Jurkat, Clone E6-1 (cell line): ENCODE results near the gene DALRD3.

Experiments used
- DNase-seq: peaks from one replicate; pipeline ENCODE4 v3.0.0-alpha.2; 2011; ENCODE audit warnings: low read depth, low spot score
- H3K4me3 ChIP-seq: 2 replicates; pipeline ENCODE4 v1.5.1; 2011; ENCODE audit warnings: mild to moderate bottlenecking, low read length, control low read depth, moderate library complexity

DALRD3 gene

DNA sequence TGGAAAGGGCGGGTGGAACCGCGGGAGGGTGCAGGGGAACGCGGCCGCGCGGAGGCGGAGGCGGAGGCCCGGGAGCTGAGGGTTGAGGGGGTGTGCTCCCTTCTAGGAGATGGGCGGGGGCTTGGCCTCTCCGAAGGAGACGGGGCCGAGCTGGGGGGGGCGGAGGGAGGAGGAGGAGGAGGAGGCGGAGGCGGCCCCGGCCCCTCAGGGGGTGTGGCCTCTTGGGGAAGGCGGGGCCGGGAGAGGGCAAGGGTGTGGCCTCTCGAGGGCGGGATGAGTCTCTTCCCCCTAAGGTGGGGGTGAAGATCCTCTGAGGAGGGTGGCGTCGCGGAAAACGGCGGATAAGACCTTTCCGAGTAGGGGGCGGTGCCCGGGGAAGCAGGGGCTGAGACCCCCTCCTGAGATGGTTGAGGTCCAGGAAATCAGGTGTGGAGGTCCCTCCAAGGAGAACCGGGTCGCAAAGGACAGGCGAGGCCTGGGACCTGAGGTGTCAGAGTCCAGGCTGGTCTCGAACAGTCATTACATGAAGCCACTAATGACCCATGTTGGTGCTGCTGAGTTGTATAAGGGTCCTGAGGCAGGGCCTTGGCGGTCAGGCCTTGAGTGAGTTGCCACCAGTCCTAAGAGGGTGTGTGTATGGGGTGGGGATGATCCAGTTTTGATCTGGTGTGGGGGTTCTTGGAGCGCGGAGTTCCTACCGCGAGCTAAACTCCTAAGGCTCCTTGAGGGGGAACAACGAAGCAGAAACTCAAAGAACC lies 10.4 kb downstream of the DALRD3 start:
- H3K4me3 ChIP-seq = peak overlapping the region; percentile 85
- peak; percentile 76 for DNase-seq

DNA sequence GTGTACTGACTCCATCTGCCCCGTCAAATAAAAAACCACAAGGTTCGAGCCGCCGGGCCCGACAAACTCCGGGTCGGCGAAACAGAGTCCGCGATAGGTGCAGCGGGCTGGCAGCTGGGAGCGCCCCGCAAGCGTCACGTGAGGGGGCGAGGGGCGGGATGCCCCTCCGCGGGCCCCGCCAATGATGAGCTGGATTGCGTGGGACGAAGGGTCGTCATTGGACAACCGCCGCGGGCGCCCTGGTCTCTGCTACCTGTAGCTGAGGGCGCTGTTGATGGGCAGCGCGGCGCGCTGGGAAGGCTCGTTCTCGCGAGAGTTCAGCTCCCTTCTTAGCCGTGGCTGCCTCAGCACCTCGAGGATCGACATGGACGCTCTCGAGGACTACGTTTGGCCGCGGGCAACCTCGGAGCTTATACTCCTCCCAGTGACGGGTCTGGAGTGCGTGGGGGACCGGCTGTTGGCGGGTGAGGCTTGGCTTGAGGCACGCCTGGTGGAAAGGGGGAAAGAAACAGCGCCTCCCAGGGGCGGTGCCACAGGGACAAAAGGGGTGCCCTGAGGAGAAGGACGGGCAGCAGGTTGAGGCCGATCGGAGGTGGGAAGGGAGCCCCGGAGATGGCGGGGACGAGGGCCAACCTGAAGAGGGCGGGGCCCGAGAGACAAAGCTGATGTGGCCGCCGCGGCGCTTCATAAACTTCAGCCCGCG lies 11.2 kb downstream of the DALRD3 start, which contains the start of gene WDR6:
Gene WDR6, plus strand, starts transcription at position 324 of the 703 bp plus-strand sequence. Its CDS starts 41 bp downstream, at position 365.
- peak; percentile 97 for DNase-seq
- peak within 1 kb of the TSS; percentile 85 for H3K4me3 ChIP-seq

DNA sequence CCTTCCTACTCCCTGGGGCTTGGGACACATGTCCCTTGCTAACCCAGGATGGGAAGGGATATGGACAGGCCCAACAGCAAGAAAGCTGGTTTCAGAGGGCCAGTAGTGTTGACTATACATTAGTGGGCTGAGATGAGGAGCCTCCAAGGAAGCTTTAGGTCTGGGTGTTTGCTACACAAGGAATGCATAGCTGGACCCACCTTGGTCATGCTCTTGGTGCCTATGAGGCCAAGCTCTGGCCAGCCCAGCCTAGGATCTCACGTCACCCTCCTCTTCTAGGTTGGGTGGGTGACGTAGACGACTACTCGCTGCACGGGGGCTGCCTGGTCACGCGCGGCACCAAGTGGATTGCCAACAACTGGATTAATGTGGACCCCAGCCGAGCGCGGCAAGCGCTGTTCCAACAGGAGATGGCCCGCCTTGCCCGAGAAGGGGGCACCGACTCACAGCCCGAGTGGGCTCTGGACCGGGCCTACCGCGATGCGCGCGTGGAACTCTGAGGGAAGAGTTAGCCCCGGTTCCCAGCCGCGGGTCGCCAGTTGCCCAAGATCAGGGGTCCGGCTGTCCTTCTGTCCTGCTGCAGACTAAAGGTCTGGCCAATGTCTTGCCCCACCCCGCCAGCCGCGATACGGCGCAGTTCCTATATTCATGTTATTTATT lies 11.8 kb downstream of the DALRD3 start:
- no peak for DNase-seq
- peak overlapping the region; percentile 85 for H3K4me3 ChIP-seq

DNA sequence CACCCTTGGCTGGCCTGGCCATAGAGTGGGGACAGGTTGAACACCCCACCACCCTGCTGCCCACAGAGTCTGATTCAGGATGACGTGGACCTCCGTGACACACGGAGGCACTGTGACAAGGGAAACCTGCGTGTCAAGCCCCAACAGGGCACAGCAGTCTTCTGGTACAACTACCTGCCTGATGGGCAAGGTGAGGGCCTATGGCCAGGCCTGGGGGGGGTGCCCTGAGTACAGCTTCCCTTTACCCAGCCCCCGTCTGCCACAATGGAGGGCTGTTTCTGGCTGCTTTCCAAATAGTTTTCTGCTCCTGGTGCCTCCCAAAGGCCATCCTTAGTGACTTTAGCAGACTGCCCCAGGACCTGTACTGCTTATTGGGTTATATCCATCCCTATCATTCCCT lies 12.4 kb downstream of the DALRD3 start:
- peak overlapping the region; percentile 85 for H3K4me3 ChIP-seq
- no peak for DNase-seq

DNA sequence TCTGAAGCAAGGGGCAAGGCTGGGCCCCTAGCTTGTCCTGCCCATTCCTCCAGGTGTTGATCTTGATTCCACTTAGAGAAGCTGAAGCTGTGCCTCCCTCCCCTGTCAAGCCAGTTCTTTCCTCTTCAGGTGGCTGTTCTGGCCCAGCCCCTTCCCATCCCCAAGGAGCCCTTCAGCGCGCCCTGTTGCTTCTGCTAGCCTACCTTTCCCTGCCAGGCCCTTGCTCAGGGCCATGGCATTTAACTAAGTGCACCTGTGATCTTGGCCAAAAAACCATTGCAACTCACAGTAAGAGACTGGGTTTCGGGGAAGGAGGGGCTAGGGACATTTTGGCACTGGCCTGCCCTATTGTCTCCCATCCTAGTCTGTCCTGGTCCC lies 13.1 kb downstream of the DALRD3 start:
- DNase-seq = no peak
- H3K4me3 ChIP-seq = no peak overlapping the region

DNA sequence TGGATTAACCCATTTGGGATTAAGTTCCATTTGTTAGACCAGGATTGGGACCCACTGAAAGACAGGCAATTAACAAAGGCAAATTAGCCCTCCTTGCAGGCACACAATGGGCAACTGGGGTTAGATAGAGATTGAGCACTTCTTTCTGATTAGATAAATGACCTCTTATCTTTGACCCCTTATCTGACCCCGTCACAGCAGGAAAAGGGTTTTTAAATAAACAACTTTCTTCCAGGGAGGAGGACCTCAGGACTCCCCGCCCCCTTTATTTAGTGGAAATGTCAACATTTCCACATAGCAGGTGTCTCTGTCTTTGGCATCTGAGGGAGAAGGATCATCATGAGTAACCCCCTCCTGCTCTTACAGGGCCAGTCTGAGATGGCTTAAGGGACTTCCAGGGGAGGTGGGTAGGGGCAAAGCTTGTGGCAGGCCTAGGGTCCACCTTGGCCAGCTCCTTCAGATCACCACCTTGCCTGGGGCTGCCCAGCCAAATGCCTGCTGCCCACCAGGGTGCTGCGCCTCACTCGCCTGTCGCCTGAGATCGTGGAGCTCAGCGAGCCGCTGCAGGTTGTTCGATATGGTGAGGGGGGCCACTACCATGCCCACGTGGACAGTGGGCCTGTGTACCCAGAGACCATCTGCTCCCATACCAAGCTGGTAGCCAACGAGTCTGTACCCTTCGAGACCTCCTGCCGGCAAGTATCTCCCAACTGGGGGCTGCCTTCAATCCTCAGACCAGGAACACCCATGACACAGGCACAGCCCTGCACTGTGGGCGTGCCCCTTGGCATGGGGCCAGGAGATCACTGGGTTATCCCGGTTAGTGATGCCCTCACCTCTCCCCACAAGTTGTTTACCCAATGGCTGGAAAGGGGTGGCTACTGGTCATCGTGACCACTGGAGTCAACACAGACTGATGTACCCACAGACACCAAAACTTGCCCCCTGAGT lies 13.8 kb downstream of the DALRD3 start:
- no peak for DNase-seq
- H3K4me3 ChIP-seq = no peak overlapping the region

DNA sequence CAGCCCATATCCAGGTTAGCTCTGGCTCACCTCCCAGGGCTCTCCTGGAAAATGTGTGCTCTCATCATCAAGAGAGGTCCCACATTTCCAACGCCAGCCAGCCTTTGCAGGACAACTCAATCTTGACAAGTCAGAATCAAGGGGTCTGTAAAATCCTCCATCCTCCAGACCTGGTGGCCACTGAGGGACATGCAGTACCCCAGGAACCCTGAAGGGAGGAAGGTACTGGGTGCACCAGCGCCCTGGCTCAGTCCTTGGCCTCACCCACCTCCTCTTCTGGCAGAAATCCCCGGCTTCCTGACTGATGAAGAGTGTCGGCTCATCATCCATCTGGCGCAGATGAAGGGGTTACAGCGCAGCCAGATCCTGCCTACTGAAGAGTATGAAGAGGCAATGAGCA lies 17.2 kb downstream of the DALRD3 start:
- no peak overlapping the region for H3K4me3 ChIP-seq
- DNase-seq = no peak

DNA sequence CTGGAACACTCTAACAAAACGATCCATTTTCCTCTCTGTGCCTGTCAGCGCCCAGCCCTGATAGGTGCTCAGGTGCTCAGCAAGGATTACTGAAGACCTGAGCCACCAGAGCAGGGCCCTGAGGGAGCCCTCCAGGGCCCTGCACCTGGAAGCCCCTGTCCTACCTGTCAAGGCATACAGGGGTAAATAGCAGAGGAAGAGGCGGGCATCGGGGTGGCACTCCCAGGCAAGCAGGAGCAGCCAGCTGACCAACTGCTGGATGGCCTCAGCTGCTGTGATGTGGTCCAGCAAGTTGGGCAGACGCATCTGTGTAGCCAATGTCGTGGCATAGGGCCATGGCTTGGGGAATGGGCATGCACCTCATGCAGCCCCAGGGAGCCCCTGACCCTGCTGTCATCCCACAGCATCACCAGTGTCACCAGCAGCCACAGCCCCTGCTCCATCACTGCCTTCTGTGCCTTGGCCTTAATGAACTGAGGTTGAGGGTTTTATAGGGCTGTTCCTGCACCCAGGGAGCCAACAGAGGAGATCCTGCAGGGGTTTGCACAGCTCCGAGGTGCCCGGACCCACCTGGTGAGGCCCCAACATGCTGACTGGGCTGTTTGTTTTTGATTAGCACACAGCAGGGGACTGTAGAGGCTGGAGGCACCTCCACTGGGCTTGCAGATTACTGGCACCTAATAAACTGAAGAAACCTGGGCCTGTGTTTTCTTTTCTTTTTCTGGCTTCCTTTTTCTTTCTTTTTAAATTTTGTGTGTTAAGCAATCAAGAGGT lies 19.1 kb downstream of the DALRD3 start:
- H3K4me3 ChIP-seq = no peak overlapping the region
- no peak for DNase-seq

DNA sequence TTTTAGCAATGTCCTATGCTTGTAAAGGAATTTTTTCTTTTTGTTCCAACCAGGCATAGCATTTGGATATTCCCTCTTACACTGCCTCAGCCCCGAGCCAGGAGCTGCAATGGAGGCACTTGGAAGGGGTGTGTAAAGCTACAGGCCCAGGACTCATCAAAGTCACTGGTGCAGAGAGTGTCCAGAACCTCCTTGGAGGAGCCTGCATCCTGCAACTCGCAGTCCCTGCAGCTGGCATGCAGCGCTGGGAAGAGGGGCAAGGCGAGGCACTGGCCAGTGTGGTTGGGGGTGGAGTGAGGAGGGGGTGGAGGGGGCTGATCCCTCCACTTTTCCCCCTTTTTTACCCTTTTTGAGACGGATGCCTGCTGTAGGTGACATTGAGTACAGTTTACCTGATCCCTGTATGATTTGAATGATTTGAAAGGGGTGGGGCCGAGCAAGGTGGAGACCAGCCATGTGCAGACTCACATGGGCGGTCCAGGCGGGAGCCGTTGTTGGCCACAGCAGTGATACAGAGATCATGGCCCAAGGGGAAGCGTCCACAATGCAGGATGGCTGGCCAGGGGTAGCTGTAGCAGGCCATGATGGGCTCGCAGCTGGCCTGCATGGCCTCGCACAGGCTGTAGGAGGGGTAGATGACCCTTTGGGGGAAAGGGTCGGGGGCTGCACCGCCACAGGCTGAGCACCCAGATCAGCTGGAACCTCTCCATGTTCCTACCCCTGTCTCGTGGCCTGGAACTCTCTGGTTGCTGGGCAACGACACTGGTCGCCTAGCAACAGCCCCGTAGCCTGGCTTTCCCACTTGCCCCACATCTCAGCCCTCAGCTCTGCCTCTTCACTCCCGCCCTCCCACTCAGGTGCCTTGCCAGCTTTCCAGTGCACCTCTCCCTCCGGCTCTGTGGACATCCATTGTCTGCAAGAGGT lies 20.4 kb downstream of the DALRD3 start:
- DNase-seq = no peak
- no peak overlapping the region for H3K4me3 ChIP-seq

DNA sequence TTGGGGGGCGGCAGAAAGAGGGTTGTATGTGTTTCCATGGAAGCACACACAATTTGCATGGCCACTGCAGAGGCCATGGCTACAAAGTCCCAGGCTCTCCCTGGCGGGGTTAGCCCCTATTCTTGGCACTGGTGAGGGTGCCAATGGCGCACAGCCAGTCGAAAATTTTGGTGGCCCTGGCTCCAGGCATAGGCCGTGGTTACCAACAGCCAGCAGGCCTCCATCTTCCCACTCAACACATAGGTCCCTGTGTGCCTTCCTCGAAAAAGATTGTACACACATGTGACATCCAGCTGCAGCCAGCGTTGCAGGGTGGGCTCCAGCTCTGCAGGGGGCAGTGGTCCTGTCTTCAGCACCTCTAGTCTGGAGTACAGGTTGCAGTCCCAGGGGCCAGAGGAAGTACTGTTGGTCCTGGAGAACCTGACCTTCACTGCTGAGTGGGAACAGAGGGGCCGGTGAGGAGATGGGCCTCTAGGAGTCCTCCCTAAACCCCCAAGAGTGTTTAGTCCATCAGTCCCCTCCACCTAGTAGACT lies 21.2 kb downstream of the DALRD3 start:
- H3K4me3 ChIP-seq = no peak overlapping the region
- DNase-seq = no peak

DNA sequence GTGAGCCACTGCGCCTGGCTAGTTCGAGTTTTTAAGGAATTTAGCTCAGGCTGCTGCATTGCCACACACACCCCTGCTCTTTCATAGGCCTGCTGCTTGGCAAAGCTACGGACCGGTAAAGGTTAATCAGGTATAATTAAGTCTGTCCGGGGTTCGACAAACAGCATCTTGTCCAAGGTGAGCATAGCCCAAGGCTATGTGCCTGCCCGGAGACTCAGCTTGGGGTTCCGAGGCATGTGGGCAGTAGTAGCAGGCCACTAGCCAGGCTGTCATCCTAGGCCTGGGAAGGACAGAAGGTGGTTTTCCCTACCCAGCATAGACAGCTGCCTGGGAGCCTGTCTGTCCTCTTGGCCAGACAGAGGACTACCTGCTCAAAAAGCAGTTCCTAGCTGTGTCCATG lies 21.7 kb downstream of the DALRD3 start:
- H3K4me3 ChIP-seq = no peak overlapping the region
- no peak for DNase-seq

DNA sequence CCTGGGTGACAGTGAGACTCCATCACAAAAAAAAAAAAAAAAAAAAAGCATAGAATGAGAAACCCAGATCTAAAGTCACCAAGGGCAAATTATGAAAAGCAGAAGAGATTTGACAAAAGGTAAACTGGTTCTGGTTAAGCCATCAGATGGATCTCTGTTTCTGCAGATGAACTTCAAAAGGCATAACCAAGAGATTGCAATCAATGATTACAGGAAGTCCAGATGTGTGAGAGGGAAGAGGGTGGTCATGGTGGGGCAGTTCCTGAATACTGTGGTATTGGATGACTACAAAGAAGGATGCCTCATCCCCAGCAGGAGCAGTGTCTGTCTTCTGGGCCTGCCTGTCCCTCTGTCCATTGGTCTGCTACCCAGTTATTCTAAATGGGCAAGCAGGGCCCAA lies 24.5 kb downstream of the DALRD3 start:
- H3K4me3 ChIP-seq = no peak overlapping the region
- DNase-seq = no peak

DNA sequence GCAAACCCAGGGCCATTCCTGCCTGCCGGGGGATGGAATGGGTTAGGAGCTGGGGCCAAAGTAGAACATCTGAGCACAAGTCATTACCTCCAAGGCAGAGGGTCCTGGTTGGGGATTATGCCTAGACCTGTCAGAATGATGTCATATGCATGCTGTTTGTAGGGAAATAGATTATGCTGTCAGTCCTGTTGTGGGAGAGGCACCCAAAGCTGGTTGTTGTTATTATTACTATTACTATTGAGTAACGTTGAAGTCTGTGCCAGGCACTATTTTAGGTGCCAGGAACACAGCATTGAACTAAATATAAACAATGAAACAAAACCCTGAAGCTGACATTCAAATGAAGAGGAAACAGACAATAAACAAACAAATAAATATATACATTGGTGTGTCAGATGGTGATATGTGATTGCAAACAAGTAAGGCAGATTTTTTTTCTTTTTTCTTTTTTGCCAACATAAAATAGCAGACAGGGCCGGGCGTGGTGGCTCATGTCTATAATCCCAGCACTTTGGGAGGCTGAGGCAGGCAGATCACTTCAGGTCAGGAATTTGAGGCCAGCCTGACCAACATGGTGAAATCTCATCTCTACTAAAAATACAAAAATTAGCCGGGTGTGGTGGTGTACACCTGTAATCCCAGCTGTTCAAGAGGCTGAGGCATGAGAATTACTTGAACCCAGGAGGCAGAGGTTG lies 26.4 kb downstream of the DALRD3 start:
- no peak overlapping the region for H3K4me3 ChIP-seq
- no peak for DNase-seq

DNA sequence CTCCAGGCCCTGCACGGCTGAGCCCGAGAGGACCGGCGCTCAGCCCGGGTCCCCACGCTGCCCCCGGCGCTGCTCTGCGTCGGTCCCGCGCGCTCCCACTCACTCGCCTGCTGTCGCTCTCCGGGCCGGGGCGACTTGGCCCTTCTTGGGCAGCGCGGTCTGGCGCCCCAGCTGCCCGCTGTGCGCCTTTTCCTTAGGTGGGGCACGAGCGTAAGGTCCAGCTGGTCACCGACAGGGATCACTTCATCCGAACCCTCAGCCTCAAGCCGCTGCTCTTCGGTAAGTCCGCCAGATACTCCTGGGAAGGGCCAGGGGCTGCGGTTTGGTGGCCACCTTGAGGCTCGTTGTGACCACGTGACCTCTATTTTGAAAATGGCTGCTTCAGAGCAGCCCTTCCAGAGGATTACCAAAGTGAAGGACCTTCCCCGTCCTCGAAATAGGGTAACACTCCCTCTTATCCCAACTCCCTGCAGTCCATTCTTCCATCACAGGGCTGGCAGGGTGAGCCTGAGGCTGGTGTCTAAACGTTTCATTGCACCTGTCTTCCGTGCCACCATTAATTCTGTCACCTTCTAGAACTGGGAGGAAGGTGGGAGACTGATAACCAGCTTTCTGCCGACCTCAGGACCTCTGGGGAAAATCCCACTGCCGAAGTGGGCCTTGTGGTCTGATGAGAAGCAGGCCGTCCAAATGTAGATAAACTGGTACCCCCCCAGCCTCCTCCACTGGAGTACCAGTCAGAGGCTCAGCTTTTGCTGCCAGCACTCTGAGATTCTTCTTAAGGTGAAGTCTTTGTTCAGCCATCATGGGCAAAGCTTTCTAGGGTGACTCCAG lies 27.5 kb downstream of the DALRD3 start:
- DNase-seq = no peak
- no peak overlapping the region for H3K4me3 ChIP-seq

DNA sequence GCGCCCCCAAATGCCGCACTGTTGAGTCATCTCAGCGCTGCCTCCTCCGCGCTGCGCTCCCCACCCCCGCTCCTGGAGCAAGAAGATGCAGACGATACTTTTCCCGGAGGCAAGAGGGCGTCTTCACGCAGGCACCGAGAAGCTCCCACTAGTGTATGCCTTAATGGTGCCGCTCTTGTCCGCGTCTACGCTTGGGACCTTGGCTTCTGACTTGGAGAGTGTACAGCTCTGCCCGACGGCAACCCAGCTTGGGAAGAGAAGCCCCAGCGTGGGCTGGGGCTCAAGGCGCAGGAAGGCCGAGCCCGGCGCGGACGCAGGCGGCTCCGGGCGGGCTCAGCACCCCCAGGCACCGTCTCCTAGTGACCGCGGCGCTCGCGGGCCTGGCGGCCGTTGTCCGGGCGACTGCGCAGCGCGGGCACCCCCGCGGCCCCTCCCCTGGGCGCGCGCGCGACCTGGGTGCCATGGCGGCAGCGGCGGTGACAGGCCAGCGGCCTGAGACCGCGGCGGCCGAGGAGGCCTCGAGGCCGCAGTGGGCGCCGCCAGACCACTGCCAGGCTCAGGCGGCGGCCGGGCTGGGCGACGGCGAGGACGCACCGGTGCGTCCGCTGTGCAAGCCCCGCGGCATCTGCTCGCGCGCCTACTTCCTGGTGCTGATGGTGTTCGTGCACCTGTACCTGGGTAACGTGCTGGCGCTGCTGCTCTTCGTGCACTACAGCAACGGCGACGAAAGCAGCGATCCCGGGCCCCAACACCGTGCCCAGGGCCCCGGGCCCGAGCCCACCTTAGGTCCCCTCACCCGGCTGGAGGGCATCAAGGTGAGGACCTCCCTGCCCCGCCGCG lies 28.4 kb downstream of the DALRD3 start, which contains the start of gene P4HTM:
Gene P4HTM, plus strand, starts transcription at position 446 of the 840 bp plus-strand sequence. Its CDS starts 16 bp downstream, at position 462.
- no peak within 1 kb of the TSS for H3K4me3 ChIP-seq
- DNase-seq = no peak
